Ishikawa (cell line): Measurements from ENCODE around the gene KIF16B.

ENCODE experiments used
- CEBPB ChIP-seq: IDR thresholded peaks from 2 replicates; pipeline ENCODE4 v1.6.1; 2012
- CREB1 ChIP-seq: IDR thresholded peaks from 2 replicates; pipeline ENCODE4 v1.6.1; 2012; ENCODE audit warnings: low read depth
- EGR1 ChIP-seq: IDR thresholded peaks from 2 replicates; pipeline ENCODE4 v1.6.1; 2012
- EP300 ChIP-seq: IDR thresholded peaks from 2 replicates; pipeline ENCODE4 v1.6.1; 2012; ENCODE audit warnings: borderline replicate concordance
- FOXM1 ChIP-seq: IDR thresholded peaks from 2 replicates; pipeline ENCODE4 v1.6.1; 2012; ENCODE audit warnings: low read depth, borderline replicate concordance
- MAX ChIP-seq: IDR thresholded peaks from 2 replicates; pipeline ENCODE4 v1.6.1; 2012
- NFIC ChIP-seq: IDR thresholded peaks from 2 replicates; pipeline ENCODE4 v1.6.1; 2012
- RAD21 ChIP-seq: IDR thresholded peaks from 2 replicates; pipeline ENCODE4 v1.6.1; 2012; ENCODE audit warnings: low read depth
- REST ChIP-seq: IDR thresholded peaks from 2 replicates; pipeline ENCODE4 v1.6.1; 2012; ENCODE audit warnings: low read depth, mild to moderate bottlenecking
- TAF1 ChIP-seq: IDR thresholded peaks from 2 replicates; pipeline ENCODE4 v1.6.1; 2012; ENCODE audit warnings: low read depth, mild to moderate bottlenecking
- TCF12 ChIP-seq: IDR thresholded peaks from 2 replicates; pipeline ENCODE4 v1.6.1; 2012; ENCODE audit warnings: low read depth
- TEAD4 ChIP-seq: IDR thresholded peaks from 2 replicates; pipeline ENCODE4 v1.6.1; 2012
- USF1 ChIP-seq: IDR thresholded peaks from 2 replicates; pipeline ENCODE4 v1.6.1; 2012
- YY1 ChIP-seq: IDR thresholded peaks from 2 replicates; pipeline ENCODE4 v1.6.1; 2012; ENCODE audit warnings: low read depth
- ZBTB7A ChIP-seq: IDR thresholded peaks from 2 replicates; pipeline ENCODE4 v1.6.1; 2012; ENCODE audit warnings: low read depth

Gene KIF16B

GRCh38 chr20:16316513-16316912, 256.7 kb downstream of the KIF16B start:
- TF ChIP-seq TEAD4 (no peak), CREB1 (no peak), CEBPB (no peak), FOXM1 (no peak), TAF1 (no peak), YY1 (no peak), EP300 (no peak), RAD21 (no peak), TCF12 (no peak), MAX (no peak), NFIC (no peak)

DNA sequence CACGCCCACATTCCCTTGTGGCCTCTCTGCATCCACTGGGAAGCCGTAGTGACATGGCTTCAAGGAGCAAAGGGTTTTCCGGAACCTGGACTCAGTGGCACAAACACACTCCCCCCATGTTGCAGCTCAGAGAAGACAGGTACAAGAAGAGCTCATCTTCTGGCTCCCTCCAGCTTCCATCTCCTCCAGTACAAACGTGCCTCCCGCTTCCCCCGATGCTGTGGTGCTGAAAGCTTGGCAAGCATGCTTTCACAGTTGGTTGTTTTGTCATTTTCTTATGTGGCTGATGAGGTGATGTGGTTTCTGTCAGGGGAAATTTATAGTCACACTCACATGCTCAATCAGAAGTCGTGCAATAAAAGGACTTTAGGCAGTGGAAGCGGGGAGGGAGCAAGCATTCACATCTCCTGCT, 258.5 kb downstream of the KIF16B start:
- TF ChIP-seq ZBTB7A: no peak
- no peak for TF ChIP-seq NFIC
- no peak for TF ChIP-seq EP300
- no peak for TF ChIP-seq TEAD4
- TF ChIP-seq CEBPB: no peak
- no peak for TF ChIP-seq TCF12
- TF ChIP-seq MAX: no peak
- TF ChIP-seq REST: no peak
- no peak for TF ChIP-seq RAD21
- TF ChIP-seq EGR1: no peak
- no peak for TF ChIP-seq USF1
- no peak for TF ChIP-seq TAF1
- TF ChIP-seq CREB1: no peak

DNA sequence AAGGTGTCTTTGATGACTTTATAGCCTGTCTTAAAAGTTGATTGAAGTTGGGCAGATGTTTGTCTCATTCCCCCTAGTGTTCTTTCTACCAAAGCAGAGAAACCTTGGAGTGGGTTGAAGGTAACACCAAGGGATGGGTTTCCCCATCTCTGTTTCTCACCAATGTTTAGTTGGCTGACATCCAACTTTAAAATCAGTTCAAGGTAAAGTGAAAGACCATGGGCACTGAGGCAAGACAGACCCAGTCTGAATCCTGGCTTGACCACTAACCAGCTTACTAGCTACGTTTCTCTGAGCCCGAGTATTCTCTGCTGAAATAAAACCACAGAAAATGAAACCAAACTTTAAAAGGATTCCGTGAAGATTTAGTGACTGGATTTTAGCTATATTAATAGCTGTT, 258.9 kb downstream of the KIF16B start:
- TF ChIP-seq NFIC (no peak), TAF1 (no peak), ZBTB7A (no peak), EGR1 (no peak), FOXM1 (no peak), REST (no peak), USF1 (no peak), CREB1 (no peak), MAX (no peak), YY1 (no peak), TCF12 (no peak), RAD21 (no peak), TEAD4 (no peak), CEBPB (no peak), EP300 (no peak)

DNA sequence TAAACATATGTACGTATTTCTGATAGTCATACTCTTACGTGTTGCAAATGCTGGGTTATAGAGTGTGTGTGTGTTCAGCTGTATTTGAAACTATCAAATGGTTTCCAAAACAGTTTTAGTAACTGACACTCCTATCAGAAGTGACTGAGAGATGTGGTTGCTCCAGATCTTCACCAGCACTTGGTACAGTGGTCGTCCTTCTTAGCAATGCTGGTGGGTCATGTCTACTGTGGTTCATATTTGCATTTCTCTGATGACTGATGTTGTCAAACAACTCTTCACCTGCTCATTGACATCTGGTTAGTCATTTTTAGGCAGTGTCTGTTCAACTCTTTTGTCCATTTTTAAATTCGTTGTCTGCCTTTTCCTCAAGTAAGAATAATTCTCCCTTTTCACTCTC, 259.3 kb downstream of the KIF16B start:
- TF ChIP-seq NFIC: no peak
- no peak for TF ChIP-seq TCF12
- no peak for TF ChIP-seq EP300
- no peak for TF ChIP-seq TAF1
- no peak for TF ChIP-seq EGR1
- no peak for TF ChIP-seq TEAD4

DNA sequence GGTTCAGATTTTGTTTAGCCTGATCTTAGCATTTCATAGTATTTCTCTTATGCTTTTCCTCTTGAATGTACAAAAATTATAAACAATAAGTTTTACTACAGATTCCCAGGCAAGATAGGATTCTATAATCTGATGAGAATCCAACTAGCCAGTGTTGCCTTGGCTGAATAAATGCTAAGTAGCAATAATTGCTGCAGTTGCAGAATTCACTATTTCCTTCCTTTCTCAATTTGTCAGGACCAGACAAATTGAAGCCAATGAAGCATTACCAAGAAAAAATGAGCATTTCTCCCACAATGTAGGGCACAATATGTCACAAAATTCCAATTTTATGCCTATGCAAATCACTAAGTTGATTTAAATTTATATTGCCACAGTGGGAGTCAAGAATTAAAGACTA, 260.2 kb downstream of the KIF16B start:
- TF ChIP-seq YY1: no peak
- TF ChIP-seq TCF12: no peak
- no peak for TF ChIP-seq NFIC
- no peak for TF ChIP-seq MAX
- no peak for TF ChIP-seq ZBTB7A
- no peak for TF ChIP-seq FOXM1
- no peak for TF ChIP-seq RAD21
- no peak for TF ChIP-seq TAF1
- no peak for TF ChIP-seq EGR1
- TF ChIP-seq CEBPB: no peak
- TF ChIP-seq CREB1: no peak

DNA sequence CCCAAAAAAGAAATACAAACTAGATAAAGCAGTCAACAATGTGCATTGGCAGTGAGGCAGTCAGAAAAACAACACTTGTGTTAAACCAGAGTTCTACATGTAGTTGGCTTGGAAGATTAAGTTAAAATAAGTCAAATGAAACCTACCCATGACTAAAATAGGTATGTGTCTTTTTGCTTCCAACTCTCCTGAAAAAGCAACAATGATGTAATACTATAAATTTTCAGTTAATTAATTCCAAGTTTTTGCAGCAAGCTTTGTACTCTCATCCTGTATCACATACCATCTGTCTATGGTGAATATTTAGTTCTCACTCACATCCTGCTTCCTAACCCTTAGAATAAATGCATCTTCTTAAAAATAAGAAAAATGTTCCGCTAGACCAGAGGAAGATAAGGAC, 261.5 kb downstream of the KIF16B start:
- no peak for TF ChIP-seq EP300
